AG04450 (cell line): ENCODE data around the gene PDIA5. TPM values are rescaled to one million over a fixed set of nuclear protein-coding genes. Genes with fewer than 3 reads are reported as not detected.

ENCODE experiments used
- CTCF ChIA-PET: fragments of 300-600, 350-600 bp; formaldehyde crosslinking; extraction: SDS; loops from one replicate; lab custom pipeline; 2022; ENCODE audit warnings: antibody characterized with exemption, inconsistent platforms; lab: Charles Lee
- POLR2A ChIA-PET: fragments of 350-600 bp; formaldehyde crosslinking; extraction: SDS; loops from one replicate; lab custom pipeline; 2021; ENCODE audit warnings: antibody characterized with exemption, inconsistent platforms; lab: Yijun Ruan, JAX
- DNase-seq: peaks from one replicate; pipeline ENCODE4 v3.0.0-alpha.2; 2011; ENCODE audit warnings: low read depth, low spot score
- H3K27ac ChIP-seq: one replicate; pipeline ENCODE4 v1.5.1; 2012; ENCODE audit warnings: low read depth, low read length, control low read depth
- H3K27me3 ChIP-seq: one replicate; pipeline ENCODE4 v1.6.0; 2012; ENCODE audit warnings: low read length; ENCODE audit not compliant: control insufficient read depth, insufficient read depth
- H3K4me3 ChIP-seq: 2 replicates; pipeline ENCODE4 v1.5.1; 2011; ENCODE audit warnings: mild to moderate bottlenecking, low read depth, low read length, control low read depth
- H3K9me3 ChIP-seq: 2 replicates; pipeline ENCODE4 v1.5.1; 2012; ENCODE audit warnings: low read length; ENCODE audit not compliant: control insufficient read depth, insufficient read depth
- CTCF ChIP-seq: IDR thresholded peaks from 2 replicates; pipeline ENCODE4 v1.5.1; 2011; ENCODE audit warnings: low read depth, low read length, control low read depth, inconsistent platforms
- polyA plus RNA-seq: library from polyadenylated mRNA; depleted of rRNA; stranded (reverse); fragments of >200 nt; gene quantifications from 2 replicates; pipeline ENCODE4 v1.2.3, GENCODE V29; 2011

The PDIA5 gene
- polyA plus RNA-seq, 1 experiment, result 33.1 TPM

- H3K27ac ChIP-seq, result no peak overlapping the region
- H3K27me3 ChIP-seq, result no peaks in the 10 kb centered on the region
- CTCF ChIA-PET, result interaction anchor here (1.4 kb wide), 1 partner anchor 124 kb away, joined by 3 read pairs; no protein-coding TSS in a partner anchor
- TF ChIP-seq CTCF, result no peak
- H3K9me3 ChIP-seq, result no peaks in the 10 kb centered on the region; the same call in 1 of the 2 replicates
- DNase-seq, result no peak
- H3K4me3 ChIP-seq, result no peak overlapping the region
- POLR2A ChIA-PET, result no interaction called here
These were observed 4.8 kb downstream of the PDIA5 start for GRCh38 chr3:123071581-123071980.

- ChIA-PET CTCF (interaction anchor here (1.4 kb wide), 1 partner anchor 123 kb away, joined by 3 read pairs; no protein-coding TSS in a partner anchor), POLR2A (no interaction called here)
- H3K27me3 ChIP-seq, result no peaks in the 10 kb centered on the region
- TF ChIP-seq CTCF, result no peak
- no peak overlapping the region for H3K27ac ChIP-seq
- DNase-seq, result no peak
- H3K9me3 ChIP-seq, result no peaks in the 10 kb centered on the region; the same call in 1 of the 2 replicates
- H3K4me3 ChIP-seq, result no peak overlapping the region
These were observed 5.3 kb downstream of the PDIA5 start for GRCh38 chr3:123072152-123072551.

- DNase-seq, result no peak
- ChIA-PET CTCF (interaction anchor here (1.4 kb wide), 1 partner anchor 123 kb away, joined by 3 read pairs; no protein-coding TSS in a partner anchor), POLR2A (no interaction called here)
- Histone ChIP-seq H3K9me3 (no peaks in the 10 kb centered on the region; the same call in 1 of the 2 replicates), H3K27ac (no peak overlapping the region), H3K4me3 (no peak overlapping the region), H3K27me3 (no peaks in the 10 kb centered on the region)
- no peak for TF ChIP-seq CTCF
These were observed 5.7 kb downstream of the PDIA5 start for GRCh38 chr3:123072564-123072963.

GRCh38 chr3:123075359-123075758 lies 8.5 kb downstream of the PDIA5 start:
- POLR2A ChIA-PET, result no interaction called here
- Histone ChIP-seq H3K27me3 (no peaks in the 10 kb centered on the region), H3K9me3 (no peaks in the 10 kb centered on the region), H3K27ac (no peak overlapping the region), H3K4me3 (no peak overlapping the region)
- TF ChIP-seq CTCF, result no peak
- DNase-seq, result no peak
- CTCF ChIA-PET, result no interaction called here

DNA sequence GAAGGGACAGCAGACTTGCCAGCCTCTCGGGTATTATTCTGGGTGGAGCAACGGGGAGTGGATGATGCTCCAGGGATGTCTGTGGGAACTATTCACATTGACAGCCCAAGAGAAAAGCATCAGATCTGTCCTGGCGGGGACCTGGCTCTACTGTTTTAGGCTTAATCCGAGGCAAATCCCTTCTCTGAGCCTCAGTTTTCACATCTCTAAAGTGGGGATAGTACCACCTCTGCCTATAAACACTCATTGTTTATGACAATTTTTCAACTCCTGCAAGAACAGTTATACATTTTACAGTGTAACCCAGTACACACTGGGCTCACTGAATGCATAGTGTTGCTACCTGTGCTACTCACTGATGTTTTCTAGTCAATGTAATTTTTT lies 9.3 kb downstream of the PDIA5 start:
- no peaks in the 10 kb centered on the region for H3K9me3 ChIP-seq
- no peak overlapping the region for H3K27ac ChIP-seq
- ChIA-PET POLR2A (no interaction called here), CTCF (no interaction called here)
- H3K4me3 ChIP-seq, result no peak overlapping the region
- no peaks in the 10 kb centered on the region for H3K27me3 ChIP-seq
- DNase-seq, result no peak
- no peak for TF ChIP-seq CTCF
